Ureter (tissue), 1 donor: Measurements from ENCODE around the gene TMEM225B. TPM values are rescaled to one million over a fixed set of nuclear protein-coding genes. Genes with fewer than 3 reads are reported as not detected.
"Not testable (repeated sequence)": the region's sequence is repeated elsewhere in the genome, so short reads cannot be mapped to it uniquely, and the experiment has no call there.

ENCODE experiments used
- DNase-seq: peaks from one replicate; pipeline ENCODE4 v3.0.0-alpha.2; 2020; ENCODE audit warnings: low spot score
- total RNA-seq: library from RNA; stranded (reverse); gene quantifications from one replicate; pipeline ENCODE4 v1.2.4, GENCODE V29; 2023
- donor health status: DM: yes; HTN: yes; CAD: no.

Gene TMEM225B
- total RNA-seq, 1 donor from 2014 or later, result 2.9 TPM

GRCh38 chr7:99653754-99654153 is 55.7 kb downstream of the TMEM225B start:
- DNase-seq, result no peak

GRCh38 chr7:99654626-99655025 is 56.6 kb downstream of the TMEM225B start:
- not testable (repeated sequence) for DNase-seq

- DNase-seq, result not testable (repeated sequence)
Measured at GRCh38 chr7:99657879-99658278, 59.8 kb downstream of the TMEM225B start.

Other genes with a start within 250 kb of the TMEM225B start
- 94.0 TPM for gene ARPC1B, start 223.5 kb upstream of the TMEM225B start, total RNA-seq
- 95.1 TPM for gene PDAP1, start 189.7 kb upstream of the TMEM225B start, total RNA-seq
- gene BUD31, start 189.3 kb upstream of the TMEM225B start, total RNA-seq, result 104 TPM
- 6.6 TPM for gene PTCD1, start 159.5 kb upstream of the TMEM225B start, total RNA-seq
- 40.8 TPM for gene CPSF4, start 159.3 kb upstream of the TMEM225B start, total RNA-seq
- gene ATP5MF, start 132.1 kb upstream of the TMEM225B start, total RNA-seq, result 261 TPM
- 20.6 TPM for gene ZNF789, start 125.4 kb upstream of the TMEM225B start, total RNA-seq
- 39.8 TPM for gene ZNF394, start 98.0 kb upstream of the TMEM225B start, total RNA-seq
- gene ZKSCAN5, start 93.6 kb upstream of the TMEM225B start, total RNA-seq, result 9.4 TPM
- 8.7 TPM for gene FAM200A, start 46.2 kb upstream of the TMEM225B start, total RNA-seq
- 96.5 TPM for gene ZNF655, start 39.6 kb upstream of the TMEM225B start, total RNA-seq
- 23.1 TPM for gene ZSCAN25, start 18.7 kb downstream of the TMEM225B start, total RNA-seq
- gene CYP3A5, start 81.7 kb downstream of the TMEM225B start, total RNA-seq, result 104 TPM
- 0.75 TPM for gene CYP3A7, start 136.9 kb downstream of the TMEM225B start, total RNA-seq
- gene CYP3A4, start 185.9 kb downstream of the TMEM225B start, total RNA-seq, result not detected
- gene CYP3A43, start 229.7 kb downstream of the TMEM225B start, total RNA-seq, result 0.75 TPM